Activated CD8-positive, alpha-beta memory T cell treated with anti-CD3 and anti-CD28 coated beads, Interleukin-2, amount 50 U/mL, for 1 hour (primary cell): ENCODE data around the gene MRPS15.

Experiments
- DNase-seq: peaks from one replicate; pipeline ENCODE4 v3.0.0-alpha.2; 2020; ENCODE audit errors: extremely low read depth

Gene MRPS15

GRCh38 chr1:36420409-36420808 is 43.8 kb downstream of the MRPS15 start:
- no peak for DNase-seq

GRCh38 chr1:36419569-36419968 is 44.6 kb downstream of the MRPS15 start:
- DNase-seq = no peak

- DNase-seq = no peak
Measured at GRCh38 chr1:36419140-36419539, 45.0 kb downstream of the MRPS15 start.

- no peak for DNase-seq
Measured at GRCh38 chr1:36417931-36418330, 46.3 kb downstream of the MRPS15 start.

GRCh38 chr1:36415661-36416326 is 48.4 kb downstream of the MRPS15 start:
- DNase-seq = no peak

GRCh38 chr1:36414384-36414783 is 49.8 kb downstream of the MRPS15 start:
- no peak for DNase-seq

GRCh38 chr1:36411674-36412648 is 52.2 kb downstream of the MRPS15 start:
- no peak for DNase-seq

GRCh38 chr1:36408479-36408878 is 55.7 kb downstream of the MRPS15 start:
- no peak for DNase-seq

- DNase-seq = no peak
Measured at GRCh38 chr1:36406440-36406839, 57.7 kb downstream of the MRPS15 start.
